ENCODE measurements around the gene SWAP70. TPM values are rescaled to one million over a fixed set of nuclear protein-coding genes. Genes with fewer than 3 reads are reported as not detected.

SWAP70 gene
- total and polyA plus RNA-seq, 9 of the 15 experiments (the other 6 are each of a cell fraction or from before 2014, with no cell fraction given) = 1.7 to 4.9 (median 3.9) TPM

DNA sequence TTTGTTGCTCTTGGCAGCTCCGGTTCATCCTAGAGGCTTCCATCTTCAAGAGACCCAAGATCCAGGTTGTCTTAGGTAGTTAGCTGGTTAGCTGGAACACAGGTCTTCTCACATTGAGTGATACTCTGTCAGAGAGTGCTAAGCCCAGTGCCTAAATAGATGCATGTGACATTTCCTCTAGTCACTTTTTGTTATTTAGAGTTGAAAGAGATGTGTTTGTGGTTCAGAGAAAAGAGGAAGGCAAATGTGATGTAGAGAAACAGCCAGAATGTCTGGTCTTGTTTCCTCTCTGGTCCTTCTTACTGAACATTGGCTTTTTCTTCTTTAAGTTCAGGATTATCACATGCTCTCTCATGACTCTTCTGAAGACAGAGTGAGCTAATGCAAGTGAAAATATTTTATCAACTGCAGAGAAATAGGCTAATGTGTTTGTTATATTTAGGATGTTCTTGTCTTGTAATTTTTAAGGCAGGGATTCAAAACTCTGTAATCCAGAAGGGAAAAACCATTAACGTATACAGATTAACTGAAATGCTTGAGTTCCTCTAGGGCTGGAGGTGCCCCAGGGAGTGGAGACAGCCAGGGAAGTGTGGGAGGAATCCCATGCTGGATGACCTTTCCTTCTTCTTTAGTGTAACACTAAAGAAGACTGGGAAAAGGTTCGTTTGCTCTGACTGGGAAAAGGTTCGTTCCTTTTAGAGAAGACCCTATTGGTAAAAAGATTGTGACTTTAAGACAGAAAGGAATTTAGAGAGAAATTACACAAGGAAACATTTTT lies 75.4 kb downstream of the SWAP70 start (continued):
- TF ChIP-seq ZNF280B (CRISPR knock-in tag; IDR thresholded peaks at IDR 0.05) = no peak

- BruUV-seq (replicated peaks) = no TSS peak
- Histone ChIP-seq H3K27ac (ENCODE audit: extremely low read depth, low read depth, low read length) (no peak overlapping the region), H3K9ac (ENCODE audit: insufficient read depth in 1 of 2, low read depth in 2 of 2, low read length in 2 of 2) (no peak overlapping the region), H2AFZ (ENCODE audit: low read depth, low read length) (no peak overlapping the region), H3K4me2 (ENCODE audit: insufficient read depth, low read length) (no peak overlapping the region), H3K4me1 (replicated peaks in 1 of 2; ENCODE audit: control insufficient read depth in 2 of 2, insufficient read depth in 2 of 2, low read length in 2 of 2) (no peaks in the 10 kb centered on the region), H3K79me2 (ENCODE audit: control insufficient read depth, insufficient read depth, low read length) (no peaks in the 10 kb centered on the region), H3K36me3 (ENCODE audit: control insufficient read depth, insufficient read depth, low read length) (no peaks in the 10 kb centered on the region), H3K27me3 (ENCODE audit: control insufficient read depth in 2 of 2, insufficient read depth in 2 of 2, low read length in 2 of 2) (no peaks in the 10 kb centered on the region), H4K20me1 (replicated peaks; ENCODE audit: control insufficient read depth, insufficient read depth, low read length) (no peaks in the 10 kb centered on the region), H3K9me3 (replicated peaks; ENCODE audit: control insufficient read depth, insufficient read depth, low read depth, low read length) (peaks cover 7% of the 10 kb centered on the region), H3K4me3 (no peak overlapping the region), H3K9me1 (ENCODE audit: control insufficient read depth, insufficient read depth, low read length) (no peaks in the 10 kb centered on the region)
- in situ Hi-C loops (cut with MboI) = no loop called here
- ATAC-seq = no peak
- CTCF ChIA-PET (ENCODE audit: low intra/inter-chr PET ratio) = no interaction called here
- intact Hi-C loops (cut with micrococcal nuclease) = no loop called here
- no peak for DNase-seq (ENCODE audit: extremely low read depth in 1 of 4, low spot score in 3 of 4)
- FAIRE-seq = no peak
- POLR2A ChIA-PET = interaction anchor here (0.6 to 1.0 kb wide), 2 partner anchors 13 to 567 kb away, joined by 4 read pairs; no protein-coding TSS in a partner anchor
- WGBS (ENCODE audit: insufficient coverage, low coverage, missing lambda C conversion rate) = 39% methylated on average over 12 of the region's 12 CpGs
- TF ChIP-seq, protein P1, sequence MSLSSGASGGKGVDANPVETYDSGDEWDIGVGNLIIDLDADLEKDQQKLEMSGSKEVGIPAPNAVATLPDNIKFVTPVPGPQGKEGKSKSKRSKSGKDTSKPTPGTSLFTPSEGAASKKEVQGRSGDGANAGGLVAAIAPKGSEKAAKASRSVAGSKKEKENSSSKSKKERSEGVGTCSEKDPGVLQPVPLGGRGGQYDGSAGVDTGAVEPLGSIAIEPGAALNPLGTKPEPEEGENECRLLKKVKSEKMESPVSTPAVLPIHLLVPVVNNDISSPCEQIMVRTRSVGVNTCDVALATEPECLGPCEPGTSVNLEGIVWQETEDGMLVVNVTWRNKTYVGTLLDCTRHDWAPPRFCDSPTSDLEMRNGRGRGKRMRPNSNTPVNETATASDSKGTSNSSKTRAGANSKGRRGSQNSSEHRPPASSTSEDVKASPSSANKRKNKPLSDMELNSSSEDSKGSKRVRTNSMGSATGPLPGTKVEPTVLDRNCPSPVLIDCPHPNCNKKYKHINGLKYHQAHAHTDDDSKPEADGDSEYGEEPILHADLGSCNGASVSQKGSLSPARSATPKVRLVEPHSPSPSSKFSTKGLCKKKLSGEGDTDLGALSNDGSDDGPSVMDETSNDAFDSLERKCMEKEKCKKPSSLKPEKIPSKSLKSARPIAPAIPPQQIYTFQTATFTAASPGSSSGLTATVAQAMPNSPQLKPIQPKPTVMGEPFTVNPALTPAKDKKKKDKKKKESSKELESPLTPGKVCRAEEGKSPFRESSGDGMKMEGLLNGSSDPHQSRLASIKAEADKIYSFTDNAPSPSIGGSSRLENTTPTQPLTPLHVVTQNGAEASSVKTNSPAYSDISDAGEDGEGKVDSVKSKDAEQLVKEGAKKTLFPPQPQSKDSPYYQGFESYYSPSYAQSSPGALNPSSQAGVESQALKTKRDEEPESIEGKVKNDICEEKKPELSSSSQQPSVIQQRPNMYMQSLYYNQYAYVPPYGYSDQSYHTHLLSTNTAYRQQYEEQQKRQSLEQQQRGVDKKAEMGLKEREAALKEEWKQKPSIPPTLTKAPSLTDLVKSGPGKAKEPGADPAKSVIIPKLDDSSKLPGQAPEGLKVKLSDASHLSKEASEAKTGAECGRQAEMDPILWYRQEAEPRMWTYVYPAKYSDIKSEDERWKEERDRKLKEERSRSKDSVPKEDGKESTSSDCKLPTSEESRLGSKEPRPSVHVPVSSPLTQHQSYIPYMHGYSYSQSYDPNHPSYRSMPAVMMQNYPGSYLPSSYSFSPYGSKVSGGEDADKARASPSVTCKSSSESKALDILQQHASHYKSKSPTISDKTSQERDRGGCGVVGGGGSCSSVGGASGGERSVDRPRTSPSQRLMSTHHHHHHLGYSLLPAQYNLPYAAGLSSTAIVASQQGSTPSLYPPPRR (CRISPR knock-in tag; IDR thresholded peaks at IDR 0.05; ENCODE audit: borderline replicate concordance) = no peak
- TF ChIP-seq CC2D1A (IDR thresholded peaks at IDR 0.05) (no peak), POLR2A (conservative IDR thresholded peaks at IDR 0.05) (no peak), HNRNPH1 (optimal IDR thresholded peaks at IDR 0.05; ENCODE audit: low read depth, low read length) (no peak), SP2 (IDR thresholded peaks at IDR 0.05; ENCODE audit: extremely low read depth, low read depth, low read length, poor library complexity, severe bottlenecking) (no peak), TCF7L2 (IDR thresholded peaks at IDR 0.05; ENCODE audit: low read depth, low read length) (no peak), ZNF785 (CRISPR knock-in tag; IDR thresholded peaks at IDR 0.05) (no peak)
- TF ChIP-seq, protein P2, sequence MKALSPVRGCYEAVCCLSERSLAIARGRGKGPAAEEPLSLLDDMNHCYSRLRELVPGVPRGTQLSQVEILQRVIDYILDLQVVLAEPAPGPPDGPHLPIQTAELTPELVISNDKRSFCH (CRISPR knock-in tag; IDR thresholded peaks at IDR 0.05) = no peak
- TF ChIP-seq, protein P2 (tag; IDR thresholded peaks at IDR 0.05) = no peak
- TF ChIP-seq, protein P3, sequence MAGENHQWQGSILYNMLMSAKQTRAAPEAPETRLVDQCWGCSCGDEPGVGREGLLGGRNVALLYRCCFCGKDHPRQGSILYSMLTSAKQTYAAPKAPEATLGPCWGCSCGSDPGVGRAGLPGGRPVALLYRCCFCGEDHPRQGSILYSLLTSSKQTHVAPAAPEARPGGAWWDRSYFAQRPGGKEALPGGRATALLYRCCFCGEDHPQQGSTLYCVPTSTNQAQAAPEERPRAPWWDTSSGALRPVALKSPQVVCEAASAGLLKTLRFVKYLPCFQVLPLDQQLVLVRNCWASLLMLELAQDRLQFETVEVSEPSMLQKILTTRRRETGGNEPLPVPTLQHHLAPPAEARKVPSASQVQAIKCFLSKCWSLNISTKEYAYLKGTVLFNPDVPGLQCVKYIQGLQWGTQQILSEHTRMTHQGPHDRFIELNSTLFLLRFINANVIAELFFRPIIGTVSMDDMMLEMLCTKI (IDR thresholded peaks at IDR 0.05; ENCODE audit: partially characterized antibody) = no peak
These were observed 76.5 kb downstream of the SWAP70 start for GRCh38 chr11:9740202-9740883.

Data from K562 (cell line).